ENCODE measurements around the gene KIAA1210.

KIAA1210 gene

GRCh38 chrX:119127650-119128049 is at the start of gene KIAA1210:
Gene KIAA1210 (minus strand): TSS chrX:119127812. CDS start chrX:119123642, 4,170 bp downstream.
- Histone ChIP-seq H3K9me3 (ENCODE audit: control insufficient read depth, insufficient read depth, low read depth, low read length) (no peaks in the 10 kb centered on the region), H3K27me3 (ENCODE audit: control insufficient read depth, insufficient read depth, low read length) (peaks cover 2% of the 10 kb centered on the region; the same call in 1 of the 2 replicates), H3K27ac (ENCODE audit: low read depth, low read length) (no peak within 1 kb of the TSS), H3K4me3 (ENCODE audit: low read depth, low read length) (no peak within 1 kb of the TSS), H3K9ac (ENCODE audit: low read length) (no peak within 1 kb of the TSS), H3K36me3 (ENCODE audit: control insufficient read depth, insufficient read depth, low read length) (no peaks in the 10 kb centered on the region), H3K4me1 (ENCODE audit: control insufficient read depth, insufficient read depth, low read length) (no peaks in the 10 kb centered on the region)

GRCh38 chrX:119177278-119177677 is 49.7 kb upstream of the KIAA1210 start:
- no peaks in the 10 kb centered on the region; the same call in 1 of the 2 replicates for H3K27me3 ChIP-seq (ENCODE audit: control insufficient read depth, insufficient read depth, low read length)
- no peaks in the 10 kb centered on the region; the same call in 1 of the 2 replicates for H3K9me3 ChIP-seq (ENCODE audit: control insufficient read depth, insufficient read depth, low read depth, low read length)
- H3K4me3 ChIP-seq (ENCODE audit: low read depth, low read length), result no peak overlapping the region
- no peaks in the 10 kb centered on the region for H3K36me3 ChIP-seq (ENCODE audit: control insufficient read depth, insufficient read depth, low read length)
- no peaks in the 10 kb centered on the region for H3K4me1 ChIP-seq (ENCODE audit: control insufficient read depth, insufficient read depth, low read length)
- no peak overlapping the region for H3K27ac ChIP-seq (ENCODE audit: low read depth, low read length)
- H3K9ac ChIP-seq (ENCODE audit: low read length), result no peak overlapping the region

GRCh38 chrX:119174900-119175299 is 47.3 kb upstream of the KIAA1210 start:
- Histone ChIP-seq H3K36me3 (ENCODE audit: control insufficient read depth, insufficient read depth, low read length) (no peaks in the 10 kb centered on the region), H3K27me3 (ENCODE audit: control insufficient read depth, insufficient read depth, low read length) (no peaks in the 10 kb centered on the region; the same call in 1 of the 2 replicates), H3K27ac (ENCODE audit: low read depth, low read length) (no peak overlapping the region), H3K4me1 (ENCODE audit: control insufficient read depth, insufficient read depth, low read length) (no peaks in the 10 kb centered on the region), H3K9ac (ENCODE audit: low read length) (no peak overlapping the region), H3K9me3 (ENCODE audit: control insufficient read depth, insufficient read depth, low read depth, low read length) (no peaks in the 10 kb centered on the region; the same call in 1 of the 2 replicates), H3K4me3 (ENCODE audit: low read depth, low read length) (no peak overlapping the region)

- H3K27me3 ChIP-seq (ENCODE audit: control insufficient read depth, insufficient read depth, low read length), result peaks cover 23% of the 10 kb centered on the region
- no peak overlapping the region for H3K27ac ChIP-seq (ENCODE audit: low read depth, low read length)
- no peak overlapping the region for H3K9ac ChIP-seq (ENCODE audit: low read length)
Observed at GRCh38 chrX:119168104-119168503, 40.5 kb upstream of the KIAA1210 start.

GRCh38 chrX:119158226-119158625 is 30.6 kb upstream of the KIAA1210 start:
- H3K9me3 ChIP-seq (ENCODE audit: control insufficient read depth, insufficient read depth, low read depth, low read length), result no peaks in the 10 kb centered on the region
- no peak overlapping the region for H3K27ac ChIP-seq (ENCODE audit: low read depth, low read length)
- H3K4me1 ChIP-seq (ENCODE audit: control insufficient read depth, insufficient read depth, low read length), result no peaks in the 10 kb centered on the region
- peaks cover 11% of the 10 kb centered on the region for H3K27me3 ChIP-seq (ENCODE audit: control insufficient read depth, insufficient read depth, low read length)
- H3K36me3 ChIP-seq (ENCODE audit: control insufficient read depth, insufficient read depth, low read length), result no peaks in the 10 kb centered on the region
- H3K9ac ChIP-seq (ENCODE audit: low read length), result no peak overlapping the region
- H3K4me3 ChIP-seq (ENCODE audit: low read depth, low read length), result no peak overlapping the region

More at GRCh38 chrX:119168104-119168503, 40.5 kb upstream of the KIAA1210 start:
- H3K36me3 ChIP-seq (ENCODE audit: control insufficient read depth, insufficient read depth, low read length), result no peaks in the 10 kb centered on the region
- H3K4me3 ChIP-seq (ENCODE audit: low read depth, low read length), result no peak overlapping the region
- no peaks in the 10 kb centered on the region; the same call in 1 of the 2 replicates for H3K9me3 ChIP-seq (ENCODE audit: control insufficient read depth, insufficient read depth, low read depth, low read length)
- H3K4me1 ChIP-seq (ENCODE audit: control insufficient read depth, insufficient read depth, low read length), result no peaks in the 10 kb centered on the region

GRCh38 chrX:119156241-119156640 is 28.6 kb upstream of the KIAA1210 start:
- no peaks in the 10 kb centered on the region for H3K4me1 ChIP-seq (ENCODE audit: control insufficient read depth, insufficient read depth, low read length)
- H3K27ac ChIP-seq (ENCODE audit: low read depth, low read length), result no peak overlapping the region
- H3K27me3 ChIP-seq (ENCODE audit: control insufficient read depth, insufficient read depth, low read length), result peaks cover 21% of the 10 kb centered on the region
- no peak overlapping the region for H3K4me3 ChIP-seq (ENCODE audit: low read depth, low read length)
- H3K36me3 ChIP-seq (ENCODE audit: control insufficient read depth, insufficient read depth, low read length), result no peaks in the 10 kb centered on the region
- no peak overlapping the region for H3K9ac ChIP-seq (ENCODE audit: low read length)
- H3K9me3 ChIP-seq (ENCODE audit: control insufficient read depth, insufficient read depth, low read depth, low read length), result no peaks in the 10 kb centered on the region

GRCh38 chrX:119155416-119156035 is 27.9 kb upstream of the KIAA1210 start:
- no peak overlapping the region for H3K4me3 ChIP-seq (ENCODE audit: low read depth, low read length)
- peaks cover 25% of the 10 kb centered on the region for H3K27me3 ChIP-seq (ENCODE audit: control insufficient read depth, insufficient read depth, low read length)
- H3K9me3 ChIP-seq (ENCODE audit: control insufficient read depth, insufficient read depth, low read depth, low read length), result no peaks in the 10 kb centered on the region
- no peaks in the 10 kb centered on the region for H3K36me3 ChIP-seq (ENCODE audit: control insufficient read depth, insufficient read depth, low read length)
- no peak overlapping the region for H3K9ac ChIP-seq (ENCODE audit: low read length)
- H3K27ac ChIP-seq (ENCODE audit: low read depth, low read length), result no peak overlapping the region
- H3K4me1 ChIP-seq (ENCODE audit: control insufficient read depth, insufficient read depth, low read length), result no peaks in the 10 kb centered on the region

- H3K36me3 ChIP-seq (ENCODE audit: control insufficient read depth, insufficient read depth, low read length), result no peaks in the 10 kb centered on the region
- peaks cover 18% of the 10 kb centered on the region for H3K27me3 ChIP-seq (ENCODE audit: control insufficient read depth, insufficient read depth, low read length)
- no peak overlapping the region; the same call in 1 of the 2 replicates for H3K4me3 ChIP-seq (ENCODE audit: low read depth, low read length)
- no peak overlapping the region for H3K9ac ChIP-seq (ENCODE audit: low read length)
- H3K9me3 ChIP-seq (ENCODE audit: control insufficient read depth, insufficient read depth, low read depth, low read length), result no peaks in the 10 kb centered on the region
- no peaks in the 10 kb centered on the region for H3K4me1 ChIP-seq (ENCODE audit: control insufficient read depth, insufficient read depth, low read length)
- H3K27ac ChIP-seq (ENCODE audit: low read depth, low read length), result no peak overlapping the region
Observed at GRCh38 chrX:119151051-119151380, 23.4 kb upstream of the KIAA1210 start.

- no peak overlapping the region for H3K9ac ChIP-seq (ENCODE audit: low read length)
- no peaks in the 10 kb centered on the region for H3K9me3 ChIP-seq (ENCODE audit: control insufficient read depth, insufficient read depth, low read depth, low read length)
- peaks cover 18% of the 10 kb centered on the region for H3K27me3 ChIP-seq (ENCODE audit: control insufficient read depth, insufficient read depth, low read length)
- no peak overlapping the region; the same call in 1 of the 2 replicates for H3K4me3 ChIP-seq (ENCODE audit: low read depth, low read length)
- no peak overlapping the region for H3K27ac ChIP-seq (ENCODE audit: low read depth, low read length)
- no peaks in the 10 kb centered on the region for H3K36me3 ChIP-seq (ENCODE audit: control insufficient read depth, insufficient read depth, low read length)
- no peaks in the 10 kb centered on the region for H3K4me1 ChIP-seq (ENCODE audit: control insufficient read depth, insufficient read depth, low read length)
Observed at GRCh38 chrX:119150163-119151050, 22.8 kb upstream of the KIAA1210 start.

- Histone ChIP-seq H3K27me3 (ENCODE audit: control insufficient read depth, insufficient read depth, low read length) (peaks cover 9% of the 10 kb centered on the region), H3K9me3 (ENCODE audit: control insufficient read depth, insufficient read depth, low read depth, low read length) (no peaks in the 10 kb centered on the region), H3K9ac (ENCODE audit: low read length) (no peak overlapping the region), H3K36me3 (ENCODE audit: control insufficient read depth, insufficient read depth, low read length) (no peaks in the 10 kb centered on the region), H3K27ac (ENCODE audit: low read depth, low read length) (no peak overlapping the region), H3K4me1 (ENCODE audit: control insufficient read depth, insufficient read depth, low read length) (no peaks in the 10 kb centered on the region), H3K4me3 (ENCODE audit: low read depth, low read length) (no peak overlapping the region)
Observed at GRCh38 chrX:119147486-119147885, 19.9 kb upstream of the KIAA1210 start.

GRCh38 chrX:119145241-119145653 is 17.6 kb upstream of the KIAA1210 start:
- no peaks in the 10 kb centered on the region for H3K4me1 ChIP-seq (ENCODE audit: control insufficient read depth, insufficient read depth, low read length)
- no peaks in the 10 kb centered on the region for H3K36me3 ChIP-seq (ENCODE audit: control insufficient read depth, insufficient read depth, low read length)
- H3K9ac ChIP-seq (ENCODE audit: low read length), result no peak overlapping the region
- no peaks in the 10 kb centered on the region for H3K9me3 ChIP-seq (ENCODE audit: control insufficient read depth, insufficient read depth, low read depth, low read length)
- H3K4me3 ChIP-seq (ENCODE audit: low read depth, low read length), result no peak overlapping the region; the same call in 1 of the 2 replicates
- H3K27ac ChIP-seq (ENCODE audit: low read depth, low read length), result no peak overlapping the region
- peaks cover 7% of the 10 kb centered on the region; the same call in 1 of the 2 replicates for H3K27me3 ChIP-seq (ENCODE audit: control insufficient read depth, insufficient read depth, low read length)

Data from HUES6 (cell line).